GM21717 (cell line): ENCODE measurements around the gene PDCD1.
"Not testable (repeated sequence)": the region's sequence is repeated elsewhere in the genome, so short reads cannot be mapped to it uniquely, and the experiment has no call there.

Experiments
- ATAC-seq: cut with Tn5 transposase; IDR thresholded peaks from one replicate; pipeline ENCODE4 v1.9.1; 2021; ENCODE audit warnings: mild to moderate bottlenecking, moderate library complexity; ENCODE audit not compliant: unreplicated experiment

PDCD1 gene

DNA sequence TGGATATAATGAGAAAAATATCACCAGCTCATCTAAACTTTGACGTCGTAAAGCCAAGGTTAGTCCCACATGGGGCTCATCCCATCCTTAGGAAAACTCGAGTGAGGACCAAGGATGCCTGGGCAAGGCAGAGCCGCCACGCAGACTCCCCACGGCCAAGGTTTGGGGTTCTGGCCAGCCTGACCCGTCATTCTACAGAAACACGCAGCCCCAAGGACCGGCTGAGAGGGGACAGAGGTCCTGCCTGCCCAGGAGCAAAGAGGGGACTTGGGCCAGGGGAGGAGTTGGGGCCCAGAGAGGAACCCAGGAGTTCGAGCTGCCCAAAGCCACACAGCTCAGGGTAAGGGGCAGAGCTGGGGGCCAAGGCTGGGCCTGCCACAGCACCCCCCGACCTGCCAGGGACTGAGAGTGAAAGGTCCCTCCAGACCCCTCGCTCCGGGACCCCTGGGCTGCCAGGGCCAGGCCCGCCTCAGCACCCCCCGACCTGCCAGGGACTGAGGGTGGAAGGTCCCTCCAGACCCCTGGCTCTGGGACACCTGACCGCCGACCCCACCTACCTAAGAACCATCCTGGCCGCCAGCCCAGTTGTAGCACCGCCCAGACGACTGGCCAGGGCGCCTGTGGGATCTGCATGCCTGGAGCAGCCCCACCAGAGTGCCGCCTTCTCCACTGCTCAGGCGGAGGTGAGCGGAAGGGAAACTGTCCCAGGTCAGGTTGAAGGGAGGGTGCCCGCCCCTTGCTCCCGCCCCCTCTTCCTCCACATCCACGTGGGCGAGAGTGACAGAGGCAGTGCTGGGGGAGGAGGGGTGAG, at the start of gene PDCD1:
PDCD1 (minus strand) TSS at position 689 of the 811 bp plus-strand sequence; CDS start at position 633, 56 bp downstream.
- ATAC-seq, result peak; percentile 35

DNA sequence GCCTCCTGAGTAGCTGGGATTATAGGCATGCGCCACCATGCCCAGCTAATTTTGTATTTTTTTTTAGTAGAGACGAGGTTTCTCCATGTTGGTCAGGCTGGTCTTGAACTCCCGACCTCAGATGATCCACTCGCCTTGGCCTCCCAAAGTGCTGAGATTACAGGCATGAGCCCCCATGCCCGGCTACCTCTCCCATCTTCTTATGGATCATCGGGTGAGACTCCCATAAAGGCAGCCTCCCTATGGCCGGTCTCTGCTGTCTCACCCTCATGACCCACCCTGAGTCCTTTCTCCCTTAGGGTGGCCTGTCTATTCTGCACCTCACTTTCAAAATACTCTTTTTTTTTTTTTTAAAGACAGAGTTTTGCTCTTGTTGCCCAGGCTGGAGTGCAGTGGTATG, 49.1 kb upstream of the PDCD1 start:
- ATAC-seq, result not testable (repeated sequence)

DNA sequence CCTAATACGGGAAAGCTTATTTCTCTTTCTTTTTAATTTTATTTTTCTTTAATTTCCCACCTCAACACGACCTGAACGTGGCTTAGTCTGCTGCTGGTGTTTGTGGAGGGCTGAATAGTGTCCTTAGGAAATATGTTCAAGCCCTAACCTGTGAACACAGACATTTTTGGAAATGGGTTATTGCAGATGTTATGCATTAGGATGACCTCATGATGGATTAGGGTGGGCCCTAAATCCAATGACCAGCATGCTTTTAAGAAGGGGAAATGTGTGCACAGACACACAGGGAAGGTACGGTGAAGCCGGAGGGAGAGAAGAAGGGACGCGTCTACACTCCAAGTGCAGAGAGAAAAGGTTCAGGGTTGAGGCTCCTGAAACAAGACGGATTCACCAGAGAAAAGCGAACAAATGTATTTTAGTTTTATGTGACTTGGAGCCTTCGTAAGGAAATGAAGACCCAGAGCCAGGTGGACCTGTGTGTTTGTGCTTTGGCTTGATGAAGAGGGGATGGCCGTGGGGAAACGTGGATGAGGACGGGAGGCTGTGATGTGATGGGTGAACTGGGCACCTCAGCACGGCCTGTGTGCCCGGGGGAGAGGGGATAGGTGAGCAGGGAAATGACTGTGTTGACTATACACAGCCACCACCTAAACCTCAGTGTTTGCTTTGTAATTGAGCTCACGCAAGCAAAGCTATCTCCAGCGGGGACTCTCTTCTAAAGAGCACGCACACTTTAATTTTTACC, 48.3 kb upstream of the PDCD1 start:
- no peak for ATAC-seq

DNA sequence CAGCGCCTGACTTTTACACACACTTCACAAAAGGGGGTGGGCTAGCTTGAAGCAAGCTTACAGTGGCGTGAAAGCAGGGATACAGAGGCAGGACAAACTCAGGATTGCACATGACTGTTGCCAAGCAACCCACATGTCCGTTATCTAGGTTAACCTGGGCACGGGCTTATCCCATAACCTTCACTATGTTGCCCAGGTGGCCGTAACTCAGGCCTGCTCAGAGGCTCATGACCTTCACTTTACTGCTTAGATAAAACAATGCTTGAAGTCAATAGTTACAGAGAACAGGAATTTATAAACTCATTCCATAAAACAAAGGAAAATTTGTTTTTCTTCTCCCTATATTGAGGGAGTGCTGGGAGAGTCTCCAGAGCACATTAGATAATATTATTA, 47.7 kb upstream of the PDCD1 start:
- ATAC-seq, result not testable (repeated sequence)

DNA sequence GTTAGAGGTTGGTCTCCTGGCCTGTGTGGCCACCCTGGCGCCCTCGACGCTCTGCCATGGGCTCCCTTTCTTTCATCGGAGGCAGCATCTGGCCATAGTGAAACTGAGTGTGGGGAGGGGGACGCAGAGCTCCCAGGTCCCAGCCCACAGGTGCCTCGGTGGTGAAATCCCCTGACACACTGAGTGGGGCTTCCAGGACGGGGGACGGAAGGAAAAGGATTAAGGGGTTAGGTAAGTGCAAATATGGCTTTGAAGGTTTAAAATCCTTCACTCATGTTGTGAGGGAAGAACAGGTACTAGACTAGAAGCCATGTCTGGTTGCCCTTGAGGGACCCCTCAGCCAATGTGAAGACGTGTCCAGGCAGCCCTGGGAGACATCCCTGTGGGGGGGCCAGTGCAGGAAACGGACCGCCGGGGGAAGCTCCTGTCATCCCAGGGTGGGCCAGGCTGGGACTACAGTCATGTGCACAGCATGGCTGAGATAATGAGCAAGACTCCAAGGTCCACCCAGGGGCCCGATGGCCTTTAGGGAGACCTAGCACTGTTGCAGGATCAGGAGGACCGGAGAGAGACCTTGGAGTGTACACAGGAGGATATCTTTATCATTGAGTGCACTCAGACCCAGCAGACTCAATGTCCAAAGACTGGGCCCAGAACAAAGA, 47.2 kb upstream of the PDCD1 start:
- ATAC-seq, result no peak

DNA sequence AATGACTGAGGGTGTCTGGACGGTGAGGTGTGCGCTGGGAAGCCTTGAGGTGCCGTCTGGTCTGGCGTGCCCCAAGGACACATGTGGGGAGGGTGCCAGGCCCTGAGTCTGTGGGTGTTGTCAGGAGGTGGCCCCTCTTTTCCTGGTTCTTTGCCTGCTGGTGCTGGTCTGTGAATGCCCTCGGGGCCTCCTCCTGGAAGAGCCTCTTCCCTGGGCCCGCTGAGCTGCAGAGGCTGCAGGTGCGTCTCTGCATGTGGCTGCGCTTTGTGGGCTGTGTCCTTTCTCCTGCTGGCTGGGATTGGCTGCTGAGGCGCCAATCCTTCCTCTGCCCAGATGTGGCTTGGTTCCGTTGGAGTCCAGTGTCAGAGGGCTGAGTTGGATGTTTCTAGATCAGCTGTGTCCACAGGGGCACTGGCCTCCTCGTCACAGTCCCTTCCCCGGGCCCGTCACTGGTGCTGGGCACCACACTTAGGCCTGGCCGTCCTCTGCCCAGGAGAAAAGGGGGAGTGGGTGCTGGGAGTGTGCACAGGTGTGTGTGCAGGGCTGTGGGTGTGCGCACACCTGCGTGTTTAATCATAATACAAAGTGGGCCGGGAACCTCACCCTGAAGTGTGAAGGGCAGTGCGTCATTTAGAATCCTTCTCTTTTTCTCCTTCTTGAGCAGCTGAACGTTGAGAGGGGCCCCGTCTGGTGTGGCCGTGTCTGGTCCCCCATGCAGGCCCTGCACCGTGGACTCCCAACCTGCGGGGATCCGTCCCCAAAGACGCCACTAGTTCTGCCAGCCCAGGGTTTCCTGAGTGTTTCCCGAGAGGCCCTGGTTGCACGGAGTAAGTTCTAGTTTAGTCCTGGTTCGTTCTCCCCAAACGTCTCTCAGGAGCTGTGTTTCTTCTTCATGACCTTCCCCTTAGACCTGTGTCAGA, 46.4 kb upstream of the PDCD1 start:
- no peak for ATAC-seq

DNA sequence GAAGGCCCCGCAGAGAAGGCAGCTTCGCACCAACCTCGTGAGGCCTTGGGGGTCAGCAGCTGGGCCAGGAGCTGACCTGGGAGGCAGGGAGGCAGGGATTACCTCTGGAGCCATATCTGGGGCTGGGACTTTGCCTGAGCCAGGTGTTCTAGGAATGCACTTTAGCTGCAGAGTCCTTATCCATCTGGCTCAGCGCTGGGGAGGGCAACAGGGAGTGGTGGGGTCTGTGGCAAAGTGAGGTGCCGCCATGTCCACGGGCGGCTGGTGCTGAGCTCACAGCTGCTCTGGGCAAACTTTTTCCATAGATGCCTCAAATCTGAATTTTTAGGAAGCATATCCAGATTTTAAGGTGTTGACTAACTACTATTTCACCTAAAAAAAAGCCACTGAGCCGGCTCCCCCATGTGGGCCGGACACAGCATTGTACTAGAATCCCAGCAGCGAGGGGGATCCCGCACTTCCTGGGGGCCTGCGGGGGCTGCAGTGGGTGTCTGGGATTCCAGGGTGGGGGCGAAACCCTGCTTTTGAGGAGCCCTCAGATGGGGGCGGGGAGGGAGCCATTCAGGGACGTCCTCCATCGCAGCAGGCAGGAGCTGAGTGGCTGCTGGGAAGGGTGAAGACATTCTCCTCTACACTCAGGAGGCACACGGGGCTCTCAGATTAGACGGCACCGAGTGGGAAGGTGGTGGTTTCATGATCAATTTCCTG, 45.5 kb upstream of the PDCD1 start:
- no peak for ATAC-seq

- no peak for ATAC-seq
Observed at GRCh38 chr2:241903121-241904010, 44.7 kb upstream of the PDCD1 start.

DNA sequence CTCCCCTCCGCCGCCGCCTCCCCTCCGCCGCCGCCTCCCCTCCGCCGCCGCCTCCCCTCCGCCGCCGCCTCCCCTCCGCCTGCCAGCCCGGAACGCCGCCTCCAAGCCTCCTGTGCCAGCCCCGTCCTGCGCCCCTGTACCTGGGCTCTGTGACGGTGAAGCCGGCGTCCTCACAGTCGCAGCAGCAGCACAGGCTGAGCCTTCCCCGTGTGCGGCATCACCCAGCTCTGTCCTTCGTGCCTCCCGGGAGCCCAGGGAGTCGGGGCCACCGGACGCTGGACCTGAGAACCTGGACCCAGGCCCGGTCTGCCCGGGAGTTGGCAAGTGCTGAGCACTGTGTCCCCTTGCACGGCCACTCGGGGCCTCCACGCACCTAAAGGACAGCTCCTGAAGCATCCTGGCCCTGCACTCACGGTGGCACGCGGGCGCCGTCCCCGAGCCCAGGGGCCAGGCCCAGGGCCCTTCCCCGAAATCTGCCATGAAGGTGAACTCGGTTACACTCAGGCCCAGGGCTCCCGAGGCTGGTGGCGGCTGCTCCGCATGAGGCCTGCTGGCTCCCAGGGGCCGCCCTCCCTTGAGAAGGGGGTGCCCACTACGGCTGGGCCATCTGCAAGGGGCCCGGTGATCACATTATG, 43.8 kb upstream of the PDCD1 start:
- ATAC-seq, result no peak

GRCh38 chr2:241901500-241902351, 43.0 kb upstream of the PDCD1 start:
- no peak for ATAC-seq

- ATAC-seq, result no peak
Observed at GRCh38 chr2:241901018-241901380, 42.3 kb upstream of the PDCD1 start.

DNA sequence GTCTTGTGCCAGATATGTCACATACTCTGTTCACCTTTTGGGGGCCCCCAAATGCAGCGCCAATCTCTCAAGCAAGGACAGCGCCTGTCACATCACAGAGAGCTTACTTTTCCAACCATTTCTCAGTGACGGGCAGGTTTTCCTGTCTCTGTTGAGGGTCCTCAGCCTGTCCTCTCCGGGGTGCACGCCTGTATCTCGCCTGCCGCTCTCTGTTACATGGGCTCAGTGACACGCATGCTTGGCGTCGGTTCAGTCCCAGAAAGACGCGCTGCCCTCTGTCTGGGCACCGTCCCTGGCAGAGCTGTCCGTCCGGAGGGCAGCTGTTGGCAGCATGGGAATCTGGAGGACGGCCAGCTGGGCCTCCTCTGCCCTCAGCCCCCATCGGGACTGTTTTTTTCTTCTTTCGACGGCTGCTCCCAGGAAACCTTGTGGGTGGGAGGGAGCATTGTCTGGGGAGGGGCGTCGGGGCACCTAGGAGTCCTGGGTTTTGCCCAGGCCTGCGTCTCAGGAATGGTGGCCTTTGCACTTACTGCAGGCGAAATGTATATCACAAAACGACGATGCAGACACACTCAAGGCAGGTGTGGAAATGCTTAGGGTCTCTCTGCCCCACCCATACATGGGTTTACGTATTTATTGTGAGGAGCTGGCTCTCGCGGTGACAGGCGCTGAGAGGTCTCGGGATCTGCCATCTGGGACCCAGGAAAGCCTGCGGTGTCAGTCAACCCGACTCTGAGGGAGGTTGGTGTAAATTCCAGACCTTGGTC, 41.7 kb upstream of the PDCD1 start:
- ATAC-seq, result no peak

DNA sequence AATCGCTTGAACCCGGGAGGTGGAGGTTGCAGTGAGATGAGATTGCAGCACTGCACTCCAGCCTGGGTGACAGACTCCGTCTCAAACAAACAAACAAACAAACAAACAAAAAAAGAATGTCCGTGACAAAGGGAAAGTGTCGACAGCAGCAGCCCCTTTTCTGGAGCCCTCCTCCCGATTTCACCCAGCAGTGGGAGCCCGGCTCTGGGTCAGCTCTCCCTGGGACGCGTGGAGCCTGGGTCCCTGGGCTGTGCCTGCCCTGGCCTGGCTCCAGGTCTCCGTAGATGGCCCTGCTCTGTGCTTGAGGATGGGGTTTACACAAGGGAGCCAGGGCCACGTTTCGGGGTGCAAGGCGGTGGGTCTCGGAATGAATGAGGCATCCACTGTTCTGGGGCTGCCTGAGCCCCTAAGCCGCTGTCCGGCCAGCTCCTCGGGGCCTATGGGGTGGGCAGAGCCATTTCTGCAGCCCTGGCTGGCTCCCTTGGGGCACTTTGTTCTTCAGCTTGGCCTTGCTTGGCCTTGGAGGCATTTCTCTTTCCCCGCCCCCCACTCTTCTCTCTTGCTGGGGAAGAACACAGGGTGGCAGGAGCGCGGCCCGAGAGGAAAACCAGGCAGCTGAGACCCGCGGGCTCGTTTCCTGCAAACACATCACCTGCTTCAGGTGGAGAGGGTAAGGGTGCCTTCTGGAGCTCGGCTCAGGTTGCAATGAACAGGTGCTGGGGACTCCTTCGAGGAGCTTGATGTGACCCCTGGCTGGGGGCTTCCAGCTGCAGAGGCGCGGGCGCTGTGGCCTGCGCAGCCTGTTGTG, 40.0 kb upstream of the PDCD1 start:
- ATAC-seq, result no peak

GRCh38 chr2:241897231-241897916, 38.7 kb upstream of the PDCD1 start:
- ATAC-seq, result no peak

DNA sequence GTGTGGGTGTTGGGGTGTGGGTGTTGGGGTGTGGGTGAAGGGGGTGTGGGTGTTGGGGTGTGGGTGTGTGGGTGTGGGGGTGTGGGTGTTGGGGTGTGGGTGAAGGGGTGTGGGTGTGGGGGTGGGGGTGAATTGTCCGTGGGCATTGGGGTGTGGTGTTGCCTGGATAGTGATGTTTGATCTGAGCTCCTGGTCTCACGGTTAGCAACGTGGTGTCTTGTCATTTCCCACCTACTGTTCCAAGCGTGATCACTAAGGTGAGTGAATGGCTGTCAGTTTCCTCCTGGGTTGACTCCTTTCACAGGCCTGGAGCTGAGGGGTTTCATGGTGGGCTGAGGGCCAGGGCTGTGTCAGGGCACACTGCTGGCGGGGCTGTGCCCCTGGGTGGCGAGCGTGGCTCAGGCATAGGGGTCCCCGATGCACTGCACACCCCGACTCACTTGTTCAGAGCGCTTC, 38.1 kb upstream of the PDCD1 start:
- no peak for ATAC-seq
